ENCODE measurements around the gene ZFP2.

DNA sequence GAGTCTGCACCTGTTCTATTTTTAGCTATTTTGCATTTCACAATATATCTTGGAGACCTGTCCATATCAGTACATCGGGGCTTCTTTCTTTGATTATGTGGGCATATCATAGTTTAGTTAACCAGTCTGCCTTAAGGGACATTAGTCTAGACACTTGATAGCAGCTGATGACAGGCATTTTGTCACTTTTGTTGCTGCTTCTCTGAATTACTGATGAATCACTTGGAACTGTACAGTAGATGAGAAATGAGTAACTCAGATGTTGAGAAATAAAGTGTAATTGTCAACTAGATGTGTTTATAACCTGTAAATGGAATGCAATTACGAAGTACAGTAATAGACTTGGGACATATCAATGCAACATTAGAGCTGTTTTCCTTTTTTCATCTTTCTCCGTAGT, 7.1 kb downstream of the ZFP2 start:
- TF ChIP-seq POLR2A (IDR thresholded peaks at IDR 0.05) = no peak
- TF ChIP-seq, protein P1, sequence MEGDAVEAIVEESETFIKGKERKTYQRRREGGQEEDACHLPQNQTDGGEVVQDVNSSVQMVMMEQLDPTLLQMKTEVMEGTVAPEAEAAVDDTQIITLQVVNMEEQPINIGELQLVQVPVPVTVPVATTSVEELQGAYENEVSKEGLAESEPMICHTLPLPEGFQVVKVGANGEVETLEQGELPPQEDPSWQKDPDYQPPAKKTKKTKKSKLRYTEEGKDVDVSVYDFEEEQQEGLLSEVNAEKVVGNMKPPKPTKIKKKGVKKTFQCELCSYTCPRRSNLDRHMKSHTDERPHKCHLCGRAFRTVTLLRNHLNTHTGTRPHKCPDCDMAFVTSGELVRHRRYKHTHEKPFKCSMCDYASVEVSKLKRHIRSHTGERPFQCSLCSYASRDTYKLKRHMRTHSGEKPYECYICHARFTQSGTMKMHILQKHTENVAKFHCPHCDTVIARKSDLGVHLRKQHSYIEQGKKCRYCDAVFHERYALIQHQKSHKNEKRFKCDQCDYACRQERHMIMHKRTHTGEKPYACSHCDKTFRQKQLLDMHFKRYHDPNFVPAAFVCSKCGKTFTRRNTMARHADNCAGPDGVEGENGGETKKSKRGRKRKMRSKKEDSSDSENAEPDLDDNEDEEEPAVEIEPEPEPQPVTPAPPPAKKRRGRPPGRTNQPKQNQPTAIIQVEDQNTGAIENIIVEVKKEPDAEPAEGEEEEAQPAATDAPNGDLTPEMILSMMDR (IDR thresholded peaks at IDR 0.05) = no peak
